HG03196 (cell line): ENCODE measurements around the gene FAM76A.
"Not testable (repeated sequence)": the region's sequence is repeated elsewhere in the genome, so short reads cannot be mapped to it uniquely, and the experiment has no call there.

Source experiments
- ATAC-seq: cut with Tn5 transposase; IDR thresholded peaks from one replicate; pipeline ENCODE4 v1.9.1; 2021; ENCODE audit not compliant: unreplicated experiment

FAM76A gene

GRCh38 chr1:27725374-27726172 is at the start of gene FAM76A:
TSS of gene FAM76A (plus strand) at chr1:27725961. CDS start at chr1:27726081, 120 bp downstream.
- peak; percentile 96 for ATAC-seq

- ATAC-seq = no peak
These were observed 49.4 kb upstream of the FAM76A start for GRCh38 chr1:27676410-27676809.

GRCh38 chr1:27678747-27679146 is 47.0 kb upstream of the FAM76A start:
- no peak for ATAC-seq

- ATAC-seq = not testable (repeated sequence)
These were observed 45.5 kb upstream of the FAM76A start for GRCh38 chr1:27680225-27680791.

GRCh38 chr1:27681580-27681979 is 44.2 kb upstream of the FAM76A start:
- not testable (repeated sequence) for ATAC-seq

GRCh38 chr1:27682351-27682944 is 43.3 kb upstream of the FAM76A start:
- ATAC-seq = no peak

- ATAC-seq = no peak
These were observed 41.6 kb upstream of the FAM76A start for GRCh38 chr1:27684176-27684575.

- ATAC-seq = no peak
These were observed 39.4 kb upstream of the FAM76A start for GRCh38 chr1:27686223-27686990.

GRCh38 chr1:27687906-27688305 is 37.9 kb upstream of the FAM76A start:
- no peak for ATAC-seq

GRCh38 chr1:27689423-27690173 is 36.2 kb upstream of the FAM76A start:
- peak; percentile 69 for ATAC-seq

GRCh38 chr1:27690183-27690582 is 35.6 kb upstream of the FAM76A start:
- ATAC-seq = no peak

- not testable (repeated sequence) for ATAC-seq
These were observed 28.9 kb upstream of the FAM76A start for GRCh38 chr1:27696835-27697234.

GRCh38 chr1:27704958-27705357 is 20.8 kb upstream of the FAM76A start:
- ATAC-seq = no peak

GRCh38 chr1:27705545-27705944 is 20.2 kb upstream of the FAM76A start:
- no peak for ATAC-seq

- ATAC-seq = no peak
These were observed 15.2 kb upstream of the FAM76A start for GRCh38 chr1:27710574-27710973.

- no peak for ATAC-seq
These were observed 12.5 kb upstream of the FAM76A start for GRCh38 chr1:27713139-27713725.

- ATAC-seq = no peak
These were observed 11.8 kb upstream of the FAM76A start for GRCh38 chr1:27713869-27714513.

- no peak for ATAC-seq
These were observed 9.4 kb upstream of the FAM76A start for GRCh38 chr1:27716262-27716895.
